ENCODE measurements around the gene ELMO1.

Gene ELMO1

DNA sequence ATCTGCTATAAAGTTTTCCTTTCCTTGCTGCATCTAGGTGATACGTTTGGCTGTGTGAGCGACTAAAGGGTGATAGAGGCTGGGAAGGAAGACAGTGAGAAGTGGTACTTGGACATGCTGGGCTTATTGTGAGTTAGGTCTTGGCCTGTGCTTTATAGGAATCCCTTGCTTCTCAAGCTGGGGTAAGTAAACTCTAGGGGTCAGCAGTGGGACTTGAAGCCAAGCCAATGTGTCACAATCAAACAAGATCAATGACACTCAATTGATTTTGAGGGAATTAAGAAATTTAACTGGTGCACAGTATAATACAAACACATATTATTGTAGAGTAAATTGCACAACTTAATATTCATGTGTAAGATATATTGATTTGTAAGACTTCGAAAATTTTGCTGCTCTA is 568.6 kb downstream of the ELMO1 start:
- no peak for DNase-seq (ENCODE audit: low read depth, low spot score)
- no peak overlapping the region for H3K4me3 ChIP-seq (ENCODE audit: low read length)

DNA sequence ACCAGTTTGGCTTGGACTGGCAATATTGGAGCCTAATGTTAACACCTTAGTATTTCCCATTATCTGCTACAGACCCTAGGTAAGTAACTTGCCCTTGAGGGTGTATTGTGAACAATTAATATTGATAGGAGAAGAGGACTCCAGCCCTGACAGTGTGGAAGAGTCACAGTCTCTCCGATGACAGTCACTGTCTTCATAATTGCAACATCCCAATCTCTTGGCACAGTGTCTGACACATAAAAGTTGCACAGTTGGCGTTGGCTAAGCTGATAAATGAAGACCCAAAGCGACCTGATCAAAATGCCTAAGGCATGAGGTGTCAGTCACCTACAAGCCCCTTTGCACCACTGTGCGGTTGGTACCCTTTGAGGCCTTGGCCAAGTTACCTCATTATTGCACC is 569.6 kb downstream of the ELMO1 start:
- DNase-seq (ENCODE audit: low read depth, low spot score) = no peak
- H3K4me3 ChIP-seq (ENCODE audit: low read length) = no peak overlapping the region

DNA sequence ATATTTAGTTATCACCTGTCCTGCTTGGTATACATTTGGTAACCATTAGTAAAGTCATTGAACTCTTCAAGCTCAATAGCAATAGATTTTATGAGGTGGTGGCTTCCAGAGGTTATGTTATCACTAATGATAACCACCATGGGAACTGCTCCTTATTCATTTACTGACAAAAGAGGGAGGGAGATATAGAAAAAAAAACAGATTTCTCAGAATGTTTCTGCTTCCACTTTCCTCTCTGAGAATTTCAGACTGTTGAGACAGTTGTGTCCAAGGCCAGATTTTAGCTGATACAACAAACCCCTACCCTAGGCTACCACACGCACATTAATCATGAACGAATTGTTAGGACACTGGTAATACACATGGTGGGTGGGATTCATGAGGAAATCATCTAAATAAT is 570.4 kb downstream of the ELMO1 start:
- DNase-seq (ENCODE audit: low read depth, low spot score) = no peak

DNA sequence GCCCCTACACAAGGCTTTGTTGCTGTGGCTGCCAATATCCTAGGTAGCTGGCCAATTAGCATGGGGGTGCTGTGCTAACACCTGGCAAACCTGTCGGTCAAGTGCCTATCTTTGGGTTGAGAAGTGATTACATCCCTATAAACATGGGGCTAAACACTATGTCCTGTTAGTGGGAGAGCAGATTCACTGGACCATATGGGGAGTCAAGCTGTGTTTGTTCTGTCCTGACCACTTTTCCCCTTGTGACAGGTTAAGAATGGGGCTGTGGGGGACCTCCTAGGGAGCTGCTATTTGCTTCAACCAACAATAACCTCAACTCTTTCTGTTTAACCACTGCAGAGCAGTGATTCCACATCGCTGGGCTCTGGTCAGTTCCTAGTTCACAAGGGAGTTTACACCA is 572.9 kb downstream of the ELMO1 start:
- H3K4me3 ChIP-seq (ENCODE audit: low read length) = no peak overlapping the region
- no peak for DNase-seq (ENCODE audit: low read depth, low spot score)

More for the DNA sequence above, 570.4 kb downstream of the ELMO1 start:
- no peak overlapping the region for H3K4me3 ChIP-seq (ENCODE audit: low read length)

DNA sequence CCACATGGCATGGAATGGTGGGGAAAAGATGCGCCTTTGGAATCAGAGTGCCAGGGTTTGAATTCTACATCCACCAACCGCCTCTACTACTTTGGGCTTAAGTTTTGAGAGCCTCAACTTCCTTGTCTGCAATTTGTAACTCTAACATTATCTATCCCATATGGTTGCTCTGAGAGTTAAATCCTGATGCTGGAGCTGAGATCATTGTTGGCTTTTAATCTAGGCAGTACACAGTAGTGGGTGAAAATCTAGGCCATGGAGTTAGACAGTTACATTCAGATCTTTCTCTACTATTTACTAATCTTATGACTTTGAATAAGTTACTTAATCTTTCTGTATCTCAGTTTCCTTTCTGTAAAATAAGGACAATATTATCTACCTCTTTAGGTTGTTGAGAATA is 574.6 kb downstream of the ELMO1 start:
- no peak overlapping the region for H3K4me3 ChIP-seq (ENCODE audit: low read length)
- DNase-seq (ENCODE audit: low read depth, low spot score) = no peak

DNA sequence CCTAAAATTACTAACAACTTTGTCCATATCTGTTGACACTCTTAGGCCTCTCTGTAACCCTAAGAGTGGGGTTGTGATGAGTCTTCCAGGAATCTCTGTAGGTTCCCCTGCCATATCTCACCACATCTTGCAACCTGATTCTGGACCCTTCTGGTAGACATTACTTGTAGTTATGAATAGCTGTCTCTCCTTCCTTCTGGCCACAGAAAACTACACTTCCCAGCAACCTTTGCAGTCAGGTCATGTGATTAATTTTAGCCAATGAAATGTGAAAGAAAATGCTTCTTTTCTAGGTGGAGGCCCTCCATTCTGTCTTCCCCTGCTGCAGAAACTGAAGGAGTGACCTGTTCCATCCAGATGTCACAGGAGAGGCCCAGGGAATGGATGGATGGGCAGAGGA is 576.8 kb downstream of the ELMO1 start:
- no peak overlapping the region for H3K4me3 ChIP-seq (ENCODE audit: low read length)
- DNase-seq (ENCODE audit: low read depth, low spot score) = peak; percentile 23

DNA sequence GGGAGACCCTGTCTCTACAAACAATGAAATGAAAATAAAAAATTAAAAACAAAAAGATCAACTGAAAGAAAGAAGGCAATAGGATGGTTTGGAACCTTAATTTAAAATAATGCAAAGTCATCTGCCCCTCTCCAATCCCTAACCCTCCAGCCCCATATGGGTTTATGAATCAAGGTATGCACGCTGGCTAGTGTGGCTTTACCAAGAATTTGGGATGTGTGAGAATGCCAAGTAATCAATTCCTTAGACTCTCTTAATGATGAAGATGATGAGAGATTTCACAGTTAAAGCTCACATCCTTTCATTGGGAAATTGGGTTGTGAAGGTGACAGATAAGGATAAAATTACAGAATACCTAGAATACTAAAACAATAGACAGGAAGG is 577.3 kb downstream of the ELMO1 start:
- H3K4me3 ChIP-seq (ENCODE audit: low read length) = no peak overlapping the region
- DNase-seq (ENCODE audit: low read depth, low spot score) = no peak

DNA sequence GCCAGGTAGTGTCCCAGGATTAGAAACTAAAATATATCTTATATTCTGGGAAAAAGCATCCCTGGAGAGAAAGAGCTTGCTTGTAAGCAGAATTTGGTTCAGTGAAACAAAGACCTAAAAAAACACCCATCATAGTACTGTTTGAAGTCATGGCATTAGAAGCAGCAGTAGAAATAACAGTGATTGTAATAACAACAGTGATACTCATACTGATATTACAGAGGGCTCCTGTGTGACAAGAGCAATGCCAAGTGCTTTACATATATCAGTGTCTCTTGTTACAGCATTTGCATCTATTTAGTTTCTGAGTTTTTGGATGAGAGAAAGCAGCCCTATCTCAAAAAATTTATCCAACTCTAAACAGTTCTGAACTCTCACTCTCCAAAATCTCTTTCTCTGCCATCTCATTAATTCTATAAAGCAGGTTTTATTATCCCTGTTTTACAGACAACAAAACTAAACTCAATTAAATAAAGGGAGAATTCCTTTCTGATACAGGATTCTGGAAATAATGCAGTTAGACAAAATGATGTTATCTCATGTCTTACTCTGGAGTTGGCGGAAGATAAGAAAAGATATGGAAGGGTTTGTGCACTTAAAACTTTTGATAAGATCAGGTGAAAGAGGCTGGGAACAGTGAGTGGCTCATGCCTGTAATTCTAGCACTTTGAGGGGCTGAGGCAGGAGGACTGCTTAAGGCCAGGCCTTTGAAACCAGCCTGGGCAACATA is 577.9 kb downstream of the ELMO1 start:
- H3K4me3 ChIP-seq (ENCODE audit: low read length) = no peak overlapping the region
- no peak for DNase-seq (ENCODE audit: low read depth, low spot score)

DNA sequence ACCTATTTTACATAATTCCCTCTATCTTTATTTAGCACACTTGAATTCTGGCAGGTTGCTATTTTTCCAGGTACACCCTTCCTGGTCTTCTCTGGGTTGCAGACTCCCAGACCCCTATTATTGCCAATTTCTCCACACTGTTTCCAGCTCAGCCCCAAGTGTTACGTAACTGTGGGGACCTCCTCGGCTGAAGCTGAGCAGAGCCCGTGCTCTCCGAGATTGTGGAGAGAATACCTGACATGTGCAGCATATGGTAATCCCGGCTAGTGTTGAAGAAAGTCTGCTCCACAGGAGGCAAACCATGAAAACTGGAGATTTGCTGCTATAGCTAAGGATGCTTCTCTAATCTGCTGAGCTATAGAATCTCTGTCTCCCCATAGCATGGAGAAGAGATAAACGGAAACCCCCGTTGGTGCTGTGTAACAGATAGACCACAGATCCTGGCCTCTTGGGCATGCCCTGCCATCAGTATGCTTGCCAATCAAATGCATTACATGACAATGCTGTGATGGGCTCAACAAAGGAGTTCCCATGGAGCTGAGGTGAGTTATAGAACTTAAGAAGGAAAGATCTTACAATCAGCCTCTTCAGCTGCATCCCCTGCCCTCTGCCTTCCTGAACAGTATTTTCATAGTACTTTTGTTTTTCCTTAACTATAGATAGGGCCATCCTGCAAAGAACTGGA is 579.8 kb downstream of the ELMO1 start:
- DNase-seq (ENCODE audit: low read depth, low spot score) = no peak
- H3K4me3 ChIP-seq (ENCODE audit: low read length) = no peak overlapping the region

DNA sequence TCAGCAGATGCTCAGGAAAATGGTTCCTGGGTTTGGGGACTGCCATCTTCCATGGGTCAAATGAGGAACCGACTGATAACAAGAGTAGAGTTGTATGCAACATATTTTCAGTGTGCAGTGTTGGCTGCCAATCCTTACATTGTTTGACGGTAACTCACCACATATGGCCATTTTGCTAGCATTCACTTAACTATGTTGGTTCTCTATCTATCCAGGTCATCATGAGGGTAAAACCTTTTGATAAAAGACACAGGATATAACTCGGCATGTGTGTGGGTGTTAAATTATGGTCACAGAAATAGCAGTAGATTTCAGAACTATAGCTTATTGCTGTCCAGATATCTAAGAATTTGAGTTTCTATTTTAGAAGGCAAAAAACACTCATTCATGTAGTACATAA is 583.6 kb downstream of the ELMO1 start:
- H3K4me3 ChIP-seq (ENCODE audit: low read length) = no peak overlapping the region
- no peak for DNase-seq (ENCODE audit: low read depth, low spot score)

DNA sequence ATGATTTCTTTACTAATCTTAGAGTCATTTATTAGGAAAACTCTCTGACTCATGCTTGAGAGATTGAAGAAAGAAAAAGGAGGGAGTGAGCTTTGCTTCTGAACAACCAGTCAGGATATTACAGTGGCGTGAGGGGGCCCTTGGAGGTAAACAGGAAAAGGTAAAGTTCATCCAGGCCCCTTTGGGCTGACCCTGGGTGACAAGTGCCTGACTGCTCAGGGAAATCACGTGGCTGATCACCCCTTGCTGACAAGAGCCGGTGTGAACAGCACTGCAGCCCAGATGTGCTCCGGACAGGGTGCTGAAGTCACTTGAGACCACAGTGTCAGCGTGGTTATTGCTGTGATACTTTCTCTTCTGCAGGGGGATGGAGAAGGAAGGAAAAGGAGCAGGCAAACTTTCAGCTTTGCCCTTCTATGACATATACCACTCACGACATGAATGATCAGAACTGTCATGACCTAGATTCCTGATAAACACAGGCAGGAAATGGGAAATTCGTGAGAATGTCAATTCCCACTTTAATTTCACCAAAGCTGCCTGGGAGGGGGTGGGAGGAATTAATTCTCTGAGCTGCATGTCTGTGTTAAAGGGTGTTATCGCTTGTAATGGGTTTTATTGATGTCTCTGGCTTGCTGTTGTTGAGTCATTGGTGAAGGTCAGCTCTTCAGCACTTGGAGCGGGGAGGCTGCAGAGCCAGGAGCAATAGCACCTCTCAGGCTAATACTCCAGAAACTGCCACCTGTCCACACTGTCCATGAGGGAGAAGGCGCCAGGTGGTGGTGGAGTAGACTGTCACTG is 584.6 kb downstream of the ELMO1 start:
- H3K4me3 ChIP-seq (ENCODE audit: low read length) = no peak overlapping the region
- no peak for DNase-seq (ENCODE audit: low read depth, low spot score)

DNA sequence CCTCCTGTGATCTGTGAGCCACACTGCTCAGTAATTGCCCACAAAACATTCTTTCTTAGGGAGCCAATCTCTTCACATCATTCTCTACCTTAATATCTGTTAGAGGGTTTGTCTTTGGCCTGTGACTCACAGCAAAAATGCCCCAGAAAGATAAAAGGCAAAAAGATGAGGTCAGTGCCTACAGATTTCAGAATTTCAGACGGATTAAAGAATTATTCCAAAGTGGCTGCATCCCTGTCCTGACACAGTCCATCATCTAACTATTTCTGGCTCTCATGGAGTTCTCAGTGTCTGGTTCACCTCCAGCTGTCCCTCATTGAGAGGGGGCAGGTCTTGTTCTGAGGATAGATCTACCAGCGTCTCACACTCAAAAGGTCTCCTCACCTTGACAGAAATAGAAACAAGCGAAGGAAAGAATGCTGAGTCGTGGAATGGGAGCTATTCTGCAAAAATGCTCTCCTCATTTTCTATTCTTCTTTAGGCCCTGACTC is 585.8 kb downstream of the ELMO1 start:
- no peak overlapping the region for H3K4me3 ChIP-seq (ENCODE audit: low read length)
- no peak for DNase-seq (ENCODE audit: low read depth, low spot score)

DNA sequence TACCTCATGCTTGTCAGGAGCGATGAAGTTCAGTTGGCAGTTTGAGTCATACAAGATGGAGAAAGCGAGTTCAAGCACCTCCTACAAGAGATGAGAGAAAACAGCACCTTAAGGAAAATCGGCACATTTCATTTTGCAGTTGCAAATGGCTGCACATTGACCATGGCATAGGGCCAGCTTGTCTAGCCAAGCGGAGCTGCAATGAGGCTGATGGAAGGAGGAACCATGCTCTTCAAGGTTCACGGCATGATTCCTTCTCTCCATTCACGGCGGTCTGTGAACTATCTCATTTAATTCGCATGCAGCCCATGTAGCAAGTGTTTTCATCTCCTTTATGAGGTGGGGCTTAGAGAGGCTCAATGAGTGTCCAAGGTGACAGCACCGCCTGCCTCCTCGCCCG is 587.0 kb downstream of the ELMO1 start:
- DNase-seq (ENCODE audit: low read depth, low spot score) = no peak

DNA sequence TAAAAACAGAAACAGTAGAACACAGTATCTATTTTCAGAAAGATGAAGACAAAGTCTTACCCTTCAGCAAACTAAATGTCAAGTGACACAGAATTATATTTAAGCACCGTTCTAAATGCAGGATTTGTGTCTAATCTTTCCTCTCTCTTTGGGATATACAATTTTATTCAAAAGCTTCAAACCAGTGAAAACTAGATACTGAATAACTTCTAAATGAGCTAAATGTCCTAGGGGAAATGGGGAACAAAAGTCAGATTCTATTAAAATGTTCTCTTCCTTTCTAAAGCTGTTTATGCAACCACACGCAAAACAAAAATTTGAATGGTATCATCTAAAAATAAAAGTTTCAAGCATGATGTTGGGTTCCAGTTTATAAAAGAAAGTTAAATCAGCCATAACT is 588.0 kb downstream of the ELMO1 start:
- DNase-seq (ENCODE audit: low read depth, low spot score) = no peak
- H3K4me3 ChIP-seq (ENCODE audit: low read length) = no peak overlapping the region

More for the DNA sequence above, 587.0 kb downstream of the ELMO1 start:
- no peak overlapping the region for H3K4me3 ChIP-seq (ENCODE audit: low read length)

DNA sequence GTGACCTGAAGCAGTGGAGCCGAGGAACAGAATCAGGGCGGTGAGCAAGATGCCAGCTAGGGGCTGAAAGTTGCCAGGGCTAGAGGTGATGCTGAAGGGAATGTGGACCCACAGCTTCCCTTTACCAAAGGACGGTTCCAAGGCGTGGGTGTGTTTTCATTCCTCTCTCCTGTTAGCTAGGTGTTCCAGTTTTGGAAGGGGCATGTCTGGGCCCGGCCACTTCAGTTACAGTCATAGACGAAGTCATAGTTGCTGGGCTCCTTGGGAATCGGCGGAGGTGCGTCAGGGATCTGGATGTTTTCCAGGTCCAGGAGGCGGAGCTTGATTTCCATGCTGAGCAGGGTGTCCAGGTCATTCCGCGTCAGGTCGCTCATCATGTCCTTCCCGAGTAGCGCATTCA is 593.3 kb downstream of the ELMO1 start:
- no peak for DNase-seq (ENCODE audit: low read depth, low spot score)
- H3K4me3 ChIP-seq (ENCODE audit: low read length) = no peak overlapping the region

DNA sequence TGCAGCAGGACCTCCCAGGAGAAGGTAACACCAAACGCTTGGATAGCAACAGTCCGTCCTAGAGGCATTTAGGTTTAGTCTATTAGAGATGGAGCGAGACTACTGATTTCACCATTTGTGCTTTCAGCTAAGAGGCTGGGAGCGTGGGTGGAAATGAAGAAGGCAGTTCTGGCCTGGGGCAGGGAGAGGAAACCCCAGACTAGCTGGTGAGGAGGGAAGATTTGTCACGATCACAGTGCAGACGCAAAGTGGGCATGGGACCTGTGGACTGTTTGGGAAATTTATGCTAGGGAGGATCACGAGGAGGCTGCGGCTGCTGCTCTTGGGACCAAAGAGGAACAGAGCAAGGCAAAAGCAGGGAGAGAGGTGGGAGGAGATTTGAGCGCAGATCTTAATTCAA is 594.0 kb downstream of the ELMO1 start:
- H3K4me3 ChIP-seq (ENCODE audit: low read length) = no peak overlapping the region
- no peak for DNase-seq (ENCODE audit: low read depth, low spot score)

DNA sequence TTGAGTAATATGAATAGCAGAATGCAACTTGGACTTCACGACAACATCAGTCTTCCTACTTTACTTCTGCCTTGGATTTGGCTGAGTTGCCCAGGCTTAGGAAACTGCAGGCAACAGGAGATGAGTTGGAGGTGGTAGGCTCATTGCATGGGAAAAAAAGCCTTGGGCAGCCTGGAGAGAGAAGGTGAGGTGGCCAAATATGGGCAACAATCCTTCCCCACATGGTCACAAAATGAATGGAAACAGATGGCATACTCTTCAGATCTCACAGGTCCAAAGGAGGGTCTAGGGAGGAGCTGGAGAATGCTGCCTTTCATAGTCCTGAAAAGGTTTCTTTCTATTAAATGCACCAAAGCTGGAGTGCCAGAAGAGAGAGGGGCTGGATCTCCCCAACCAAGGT is 595.7 kb downstream of the ELMO1 start:
- H3K4me3 ChIP-seq (ENCODE audit: low read length) = no peak overlapping the region
- no peak for DNase-seq (ENCODE audit: low read depth, low spot score)

DNA sequence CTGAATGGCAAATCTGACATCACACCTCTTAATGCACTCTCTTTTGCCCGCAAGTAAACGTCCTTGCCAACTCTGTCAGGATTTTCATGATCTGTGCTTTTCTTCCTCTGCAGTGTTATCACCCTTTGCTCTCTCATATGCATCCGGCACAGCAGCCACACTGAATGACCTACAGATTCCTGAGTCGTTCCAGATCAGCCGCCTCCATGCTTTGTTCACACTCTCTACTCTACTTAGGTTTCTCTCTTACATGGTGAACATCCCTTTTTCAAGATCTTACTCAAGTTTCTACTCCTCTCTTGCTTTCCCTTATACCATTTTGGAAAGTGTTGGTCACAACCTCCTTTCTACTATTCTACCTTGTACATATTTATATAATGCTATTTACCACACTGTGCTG is 596.6 kb downstream of the ELMO1 start:
- no peak for DNase-seq (ENCODE audit: low read depth, low spot score)
- H3K4me3 ChIP-seq (ENCODE audit: low read length) = no peak overlapping the region

DNA sequence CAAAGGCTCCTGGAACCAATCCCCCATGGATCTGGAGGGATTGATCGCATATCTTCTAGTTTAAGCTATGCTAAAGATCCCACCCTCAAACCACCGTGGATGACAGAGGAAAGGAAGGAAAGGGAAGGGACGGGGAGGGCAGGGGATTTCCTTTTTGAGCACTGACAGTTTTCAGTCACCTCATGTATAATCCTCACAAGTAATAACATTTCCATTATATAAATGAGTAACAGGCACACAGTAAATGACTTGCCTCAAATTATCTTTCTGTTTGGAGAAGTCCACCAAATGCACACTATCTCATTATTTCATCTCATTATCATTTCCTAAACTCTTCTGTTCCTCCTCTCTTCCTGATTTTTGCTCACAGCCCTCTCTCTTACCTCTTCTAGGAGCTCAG is 597.3 kb downstream of the ELMO1 start:
- DNase-seq (ENCODE audit: low read depth, low spot score) = no peak

DNA sequence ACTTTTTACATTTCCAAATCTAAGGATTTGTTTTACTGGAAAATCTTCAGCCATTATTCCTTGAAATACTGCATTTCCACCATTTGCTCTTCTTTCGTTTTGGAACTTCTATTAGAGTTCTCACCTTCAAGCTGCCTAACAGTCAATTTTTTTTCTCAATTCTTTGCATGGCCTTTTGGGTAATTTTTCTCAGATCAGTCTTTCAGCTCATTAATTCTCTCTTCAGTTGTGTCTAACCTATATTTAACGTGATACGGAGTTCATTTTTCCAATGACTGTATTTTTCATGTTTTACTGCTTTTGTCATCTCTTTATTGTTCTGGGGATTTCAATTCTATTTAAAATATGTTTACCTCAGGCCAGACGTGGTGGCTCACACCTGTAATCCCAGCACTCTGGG is 600.7 kb downstream of the ELMO1 start:
- H3K4me3 ChIP-seq (ENCODE audit: low read length) = no peak overlapping the region
- DNase-seq (ENCODE audit: low read depth, low spot score) = no peak

More for the DNA sequence above, 597.3 kb downstream of the ELMO1 start:
- no peak overlapping the region for H3K4me3 ChIP-seq (ENCODE audit: low read length)

All from Jurkat, Clone E6-1 (cell line).